ENCODE data around the gene PSMA3. TPM values are rescaled to one million over a fixed set of nuclear protein-coding genes. Genes with fewer than 3 reads are reported as not detected.

The PSMA3 gene
- total and polyA plus RNA-seq, 2 of the 8 experiments (the other 6 are each of a cell fraction or from before 2014, with no cell fraction given), result 285 to 507 TPM

- TF ChIP-seq CHD7 (IDR thresholded peaks at IDR 0.05; ENCODE audit: insufficient replicate concordance, low read length), result no peak
- no peak for TF ChIP-seq TAF1 (IDR thresholded peaks at IDR 0.05; ENCODE audit: low read depth, low read length)
- no peak for TF ChIP-seq RXRA (IDR thresholded peaks at IDR 0.05; ENCODE audit: insufficient read depth, low read depth, low read length)
- TF ChIP-seq TEAD4 (IDR thresholded peaks at IDR 0.05; ENCODE audit: low read depth, low read length), result no peak
- no peak for TF ChIP-seq HDAC6 (IDR thresholded peaks at IDR 0.05; ENCODE audit: low read depth, low read length)
- TF ChIP-seq SRF (IDR thresholded peaks at IDR 0.05; ENCODE audit: low read depth, low read length), result no peak
- no peak for TF ChIP-seq ASH2L (IDR thresholded peaks at IDR 0.05; ENCODE audit: low read length)
These were observed 49.6 kb downstream of the PSMA3 start (continued) for GRCh38 chr14:58294201-58294600.
